Measurements from ENCODE around the gene GABRB1. TPM values are rescaled to one million over a fixed set of nuclear protein-coding genes. Genes with fewer than 3 reads are reported as not detected.

GABRB1 gene
- total RNA-seq, 4 donors from 2014 or later, result 0.13 TPM; not detected in 3

DNA sequence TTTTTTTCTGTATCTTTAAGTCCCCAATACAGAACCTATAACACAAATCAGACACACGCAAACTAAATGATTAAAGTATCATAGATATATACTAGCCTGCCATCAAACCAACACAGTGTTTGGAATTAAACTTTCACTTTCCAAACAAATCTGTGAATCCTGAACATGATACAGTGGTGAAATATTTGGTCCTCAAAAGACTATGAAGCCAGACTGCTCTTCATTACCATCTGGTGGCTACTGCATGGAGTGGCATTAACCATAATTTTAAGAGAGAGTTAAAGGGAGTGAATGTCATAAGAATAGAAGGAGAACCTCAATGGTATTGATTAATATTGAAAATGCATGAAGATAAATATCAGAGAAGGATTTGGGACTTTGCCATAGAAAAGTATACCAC is 28.8 kb upstream of the GABRB1 start:
- no peak overlapping the region for H3K4me3 ChIP-seq
- no peak overlapping the region for H3K27ac ChIP-seq (replicated peaks in 1 of 4)
- H3K4me1 ChIP-seq, result peaks cover 0 to 6% (median 0%) of the 10 kb centered on the region in 4 donors
- H3K27me3 ChIP-seq, result no peaks in the 10 kb centered on the region
- 45% methylated on average over 1 of the region's 1 CpG for WGBS
- intact Hi-C loops (cut with DNase I), result no loop called here
- DNase-seq (ENCODE audit: extremely low spot score), result no peak
- TF ChIP-seq, protein P1, sequence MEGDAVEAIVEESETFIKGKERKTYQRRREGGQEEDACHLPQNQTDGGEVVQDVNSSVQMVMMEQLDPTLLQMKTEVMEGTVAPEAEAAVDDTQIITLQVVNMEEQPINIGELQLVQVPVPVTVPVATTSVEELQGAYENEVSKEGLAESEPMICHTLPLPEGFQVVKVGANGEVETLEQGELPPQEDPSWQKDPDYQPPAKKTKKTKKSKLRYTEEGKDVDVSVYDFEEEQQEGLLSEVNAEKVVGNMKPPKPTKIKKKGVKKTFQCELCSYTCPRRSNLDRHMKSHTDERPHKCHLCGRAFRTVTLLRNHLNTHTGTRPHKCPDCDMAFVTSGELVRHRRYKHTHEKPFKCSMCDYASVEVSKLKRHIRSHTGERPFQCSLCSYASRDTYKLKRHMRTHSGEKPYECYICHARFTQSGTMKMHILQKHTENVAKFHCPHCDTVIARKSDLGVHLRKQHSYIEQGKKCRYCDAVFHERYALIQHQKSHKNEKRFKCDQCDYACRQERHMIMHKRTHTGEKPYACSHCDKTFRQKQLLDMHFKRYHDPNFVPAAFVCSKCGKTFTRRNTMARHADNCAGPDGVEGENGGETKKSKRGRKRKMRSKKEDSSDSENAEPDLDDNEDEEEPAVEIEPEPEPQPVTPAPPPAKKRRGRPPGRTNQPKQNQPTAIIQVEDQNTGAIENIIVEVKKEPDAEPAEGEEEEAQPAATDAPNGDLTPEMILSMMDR (IDR thresholded peaks at IDR 0.05), result no peak
- TF ChIP-seq POLR2A (IDR thresholded peaks at IDR 0.05; ENCODE audit: low read depth) (no peak), POLR2AphosphoS5 (IDR thresholded peaks at IDR 0.05) (no peak), EP300 (IDR thresholded peaks at IDR 0.05) (no peak)
- no peaks in the 10 kb centered on the region for H3K36me3 ChIP-seq
- H3K9me3 ChIP-seq, result no peaks in the 10 kb centered on the region

DNA sequence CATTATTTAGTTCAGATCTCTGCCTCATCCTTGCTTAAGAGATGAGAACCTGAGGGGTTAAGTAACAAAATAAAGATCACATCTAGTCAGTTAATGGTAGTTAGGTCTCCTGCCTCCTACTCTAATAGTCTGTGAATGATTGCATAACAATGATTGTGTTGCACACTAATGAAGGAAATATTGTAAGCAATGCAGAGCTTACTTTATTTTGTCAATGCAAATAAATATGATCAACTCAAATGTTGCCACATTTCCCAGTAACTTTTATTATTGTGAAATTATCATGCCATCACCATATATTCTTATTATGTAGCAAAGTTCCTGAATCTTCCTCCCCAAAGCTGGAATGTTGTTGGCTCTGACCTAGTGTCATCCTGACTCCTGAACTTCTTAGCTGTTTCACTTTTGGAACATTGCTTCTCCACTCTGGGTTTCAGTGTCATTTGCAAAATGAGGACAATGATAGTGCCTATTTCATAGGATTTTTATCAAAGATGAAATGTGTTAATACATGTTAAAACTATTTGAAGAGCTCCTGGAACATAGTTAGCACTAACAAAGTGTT is 20.9 kb upstream of the GABRB1 start:
- H3K4me1 ChIP-seq, result peaks cover 0 to 5% (median 2%) of the 10 kb centered on the region in 4 donors
- H3K4me3 ChIP-seq, result no peak overlapping the region
- no peak overlapping the region for H3K27ac ChIP-seq (replicated peaks in 1 of 4)
- H3K36me3 ChIP-seq, result no peaks in the 10 kb centered on the region
- intact Hi-C loops (cut with DNase I), result no loop called here
- no peak for DNase-seq (ENCODE audit: extremely low spot score)
- no peak for TF ChIP-seq POLR2AphosphoS5 (IDR thresholded peaks at IDR 0.05)
- TF ChIP-seq EP300 (IDR thresholded peaks at IDR 0.05), result no peak
- TF ChIP-seq POLR2A (IDR thresholded peaks at IDR 0.05; ENCODE audit: low read depth), result no peak
- TF ChIP-seq, protein P1 (IDR thresholded peaks at IDR 0.05), result no peak
- H3K9me3 ChIP-seq, result no peaks in the 10 kb centered on the region
- H3K27me3 ChIP-seq, result no peaks in the 10 kb centered on the region

DNA sequence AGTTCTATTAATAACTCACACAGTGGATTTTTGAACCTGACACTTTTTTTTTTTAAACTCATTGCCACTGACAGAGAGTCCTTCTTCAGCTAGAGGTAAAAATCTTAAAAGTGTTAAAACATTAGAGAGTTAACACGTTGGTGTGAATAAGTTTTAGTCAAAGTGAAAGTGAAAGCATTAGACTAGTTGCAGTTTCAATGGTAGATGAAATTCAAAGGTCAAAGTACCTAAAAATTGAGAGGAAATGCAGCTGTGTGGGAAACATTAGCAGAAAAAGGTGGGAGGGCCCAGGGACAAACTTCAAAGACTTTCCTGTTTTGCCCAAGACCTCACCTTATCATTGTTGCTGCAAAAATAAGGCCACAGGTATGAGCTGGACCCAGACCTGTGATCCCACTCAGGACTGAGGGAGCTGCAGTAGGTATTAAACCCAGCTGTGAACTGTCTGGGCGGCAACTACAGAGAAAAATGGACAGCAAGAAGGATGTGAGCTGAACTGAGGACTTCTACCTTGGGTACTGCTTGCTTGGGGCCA is 20.4 kb upstream of the GABRB1 start:
- WGBS, result 58% methylated on average over 2 of the region's 2 CpGs
- intact Hi-C loops (cut with DNase I), result no loop called here
- no peak for TF ChIP-seq POLR2A (IDR thresholded peaks at IDR 0.05; ENCODE audit: low read depth)
- no peak for TF ChIP-seq POLR2AphosphoS5 (IDR thresholded peaks at IDR 0.05)
- TF ChIP-seq, protein P1 (IDR thresholded peaks at IDR 0.05), result no peak
- TF ChIP-seq EP300 (IDR thresholded peaks at IDR 0.05), result no peak
- Histone ChIP-seq H3K9me3 (no peaks in the 10 kb centered on the region), H3K4me3 (no peak overlapping the region), H3K27me3 (no peaks in the 10 kb centered on the region), H3K4me1 (peaks cover 0 to 5% (median 2%) of the 10 kb centered on the region in 4 donors), H3K27ac (replicated peaks in 1 of 4) (no peak overlapping the region), H3K36me3 (no peaks in the 10 kb centered on the region)
- no peak for DNase-seq (ENCODE audit: extremely low spot score)

DNA sequence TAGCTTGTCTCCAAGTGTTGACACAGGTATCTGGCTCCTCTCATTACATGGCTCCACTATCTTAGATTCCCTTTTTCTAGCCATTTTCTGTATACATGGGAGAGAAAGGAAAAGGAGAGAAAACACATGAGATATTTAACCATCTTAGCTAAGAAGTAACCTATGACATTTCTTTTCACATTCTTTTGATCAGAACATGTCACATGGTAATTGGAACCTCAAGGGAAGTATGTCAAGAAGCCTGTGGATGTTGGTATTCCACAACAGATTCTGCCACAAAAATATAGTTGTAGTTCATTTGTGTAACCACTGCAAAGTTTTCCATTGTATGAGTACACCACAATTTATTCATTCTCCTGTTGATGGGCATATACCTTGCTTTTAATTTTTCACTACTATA is 18.7 kb upstream of the GABRB1 start:
- TF ChIP-seq POLR2A (IDR thresholded peaks at IDR 0.05; ENCODE audit: low read depth) (no peak), EP300 (IDR thresholded peaks at IDR 0.05) (no peak), POLR2AphosphoS5 (IDR thresholded peaks at IDR 0.05) (no peak)
- TF ChIP-seq, protein P1 (IDR thresholded peaks at IDR 0.05), result no peak
- H3K36me3 ChIP-seq, result no peaks in the 10 kb centered on the region
- intact Hi-C loops (cut with DNase I), result no loop called here
- peaks cover 0 to 5% (median 2%) of the 10 kb centered on the region in 4 donors for H3K4me1 ChIP-seq
- H3K9me3 ChIP-seq, result no peaks in the 10 kb centered on the region
- no peak overlapping the region for H3K27ac ChIP-seq (replicated peaks in 1 of 4)
- H3K4me3 ChIP-seq, result no peak overlapping the region
- no peak for DNase-seq (ENCODE audit: extremely low spot score)
- H3K27me3 ChIP-seq, result no peaks in the 10 kb centered on the region

DNA sequence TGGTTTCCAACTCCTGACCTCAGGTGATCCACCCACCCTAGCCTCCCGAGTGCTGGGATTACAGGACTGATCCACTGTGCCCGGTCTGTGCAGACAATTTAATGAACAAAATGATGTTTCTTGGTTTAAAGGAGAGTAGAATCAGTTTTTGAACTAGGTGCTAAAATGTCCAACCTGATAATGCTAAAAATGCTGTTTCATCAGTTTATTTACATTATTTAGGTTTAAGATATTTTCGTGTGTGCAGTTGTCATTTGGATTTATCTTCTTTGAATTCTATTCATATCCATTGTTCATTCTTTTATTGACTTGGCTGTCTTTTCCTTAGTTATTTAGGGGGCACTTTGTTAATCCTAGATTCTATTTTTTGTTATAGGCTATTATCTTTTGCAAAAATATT is 18.0 kb upstream of the GABRB1 start:
- Histone ChIP-seq H3K4me3 (no peak overlapping the region), H3K27me3 (no peaks in the 10 kb centered on the region), H3K36me3 (no peaks in the 10 kb centered on the region), H3K9me3 (no peaks in the 10 kb centered on the region), H3K4me1 (peaks cover 0 to 5% (median 2%) of the 10 kb centered on the region in 4 donors), H3K27ac (replicated peaks in 1 of 4) (no peak overlapping the region)
- intact Hi-C loops (cut with DNase I), result no loop called here
- TF ChIP-seq, protein P1 (IDR thresholded peaks at IDR 0.05), result no peak
- TF ChIP-seq POLR2AphosphoS5 (IDR thresholded peaks at IDR 0.05) (no peak), EP300 (IDR thresholded peaks at IDR 0.05) (no peak), POLR2A (IDR thresholded peaks at IDR 0.05; ENCODE audit: low read depth) (no peak)
- 75% methylated on average over 3 of the region's 3 CpGs for WGBS
- DNase-seq (ENCODE audit: extremely low spot score), result no peak
